Prostate gland (tissue), 2 donors: ENCODE measurements around the gene DUSP16. TPM values are rescaled to one million over a fixed set of nuclear protein-coding genes. Genes with fewer than 3 reads are reported as not detected.
A peak's percentile ranks its signal among the peaks of the same experiment; 100 is the strongest.

Experiments used
- DNase-seq: peaks from one replicate; pipeline ENCODE4 v3.0.0-alpha.2; 2019; ENCODE audit warnings: low spot score
- H3K27ac ChIP-seq, 2 donors: fragments of 200-600 bp; sonication (generic); 2 replicates each; pipeline ENCODE4 v1.5.1; 2017 to 2019
- H3K27me3 ChIP-seq: fragments of 200-600 bp; sonication (generic); replicated peaks from 2 replicates; pipeline ENCODE4 v1.5.1; 2019; ENCODE audit not compliant: insufficient read depth
- H3K36me3 ChIP-seq, 2 donors: fragments of 200-600 bp; sonication (generic); 1 replicate in 1 of 2; 2 replicates in 1 of 2; pipeline versions ENCODE4 v1.5.1 to v1.8.1; 2017 to 2019
- H3K4me1 ChIP-seq: fragments of 200-600 bp; sonication (generic); replicated peaks from 2 replicates; pipeline ENCODE4 v1.5.1; 2019
- H3K4me3 ChIP-seq, 2 donors: fragments of 200-600 bp; sonication (generic); 2 replicates each; pipeline ENCODE4 v1.5.1; 2017 to 2019
- H3K9me3 ChIP-seq: fragments of 200-600 bp; sonication (generic); 2 replicates; pipeline ENCODE4 v1.5.1; 2017
- CTCF ChIP-seq, 4 experiments: fragments of 200-600 bp in 2 of 4; fragments of 450-650 bp in 2 of 4; sonication (generic) in 2 of 4; IDR thresholded peaks; 1 replicate in 3 of 4; 2 replicates in 1 of 4; pipeline ENCODE4 v1.5.1; 2016 to 2019; ENCODE audit warnings: antibody characterized with exemption in 4 of 4, mild to moderate bottlenecking in 2 of 4, moderate library complexity in 2 of 4
- POLR2A ChIP-seq: fragments of 450-650 bp; IDR thresholded peaks from one replicate; pipeline ENCODE4 v1.6.1; 2016; ENCODE audit warnings: antibody characterized with exemption, mild to moderate bottlenecking
- POLR2AphosphoS5 ChIP-seq: sonication (generic); formaldehyde crosslinking; IDR thresholded peaks from one replicate; pipeline ENCODE4 v1.6.1; 2017; ENCODE audit warnings: antibody characterized with exemption
- WGBS: methylation state at CpG from one replicate; pipeline ENCODE4 v1.1.5; 2018; 5-methylcytosine and 5-hydroxymethylcytosine counted together
- intact Hi-C: fragments of 100-400 bp; cut with DNase I; formaldehyde crosslinking; loops from one replicate; pipeline ENCODE4 v1.14.2; 2022
- total RNA-seq, 2 donors: library from RNA; depleted of rRNA; stranded (reverse); fragments of >200 nt; gene quantifications; one replicate each; pipeline ENCODE4 v1.1.0, GENCODE V29; 2016

Gene DUSP16
- total RNA-seq, 2 donors from 2014 or later, result 60.8 to 87.0 TPM

- H3K27me3 ChIP-seq, result no peaks in the 10 kb centered on the region
- TF ChIP-seq POLR2AphosphoS5 (no peak), POLR2A (no peak)
- no peak for DNase-seq
- H3K4me3 ChIP-seq, result no peak overlapping the region
- no peaks in the 10 kb centered on the region for H3K9me3 ChIP-seq
- peak overlapping the region; percentile 20 to 22 for H3K27ac ChIP-seq
- H3K36me3 ChIP-seq, result no peaks in the 10 kb centered on the region
- peaks cover 14% of the 10 kb centered on the region for H3K4me1 ChIP-seq
- 92% methylated on average over 4 of the region's 4 CpGs for WGBS
- intact Hi-C loops, result no loop called here
Measured at GRCh38 chr12:12445165-12445881, 117.3 kb downstream of the DUSP16 start.

GRCh38 chr12:12443431-12443878, 119.2 kb downstream of the DUSP16 start:
- H3K27ac ChIP-seq, result peak overlapping the region; percentile 79 to 82
- 3% methylated on average over 5 of the region's 5 CpGs for whole genome bisulfite sequencing
- no peaks in the 10 kb centered on the region for H3K27me3 ChIP-seq
- TF ChIP-seq POLR2AphosphoS5 (peak; percentile 77), CTCF (IDR thresholded peaks at IDR 0.05) (no peak), POLR2A (no peak)
- peak; percentile 80 for DNase-seq
- H3K4me3 ChIP-seq, result no peak overlapping the region
- peaks cover 14% of the 10 kb centered on the region for H3K4me1 ChIP-seq
- H3K9me3 ChIP-seq, result no peaks in the 10 kb centered on the region
- H3K36me3 ChIP-seq, result no peaks in the 10 kb centered on the region
- intact Hi-C loops, result no loop called here

GRCh38 chr12:12442548-12443071, 120.1 kb downstream of the DUSP16 start:
- intact Hi-C loops, result no loop called here
- no peak for DNase-seq
- 26% methylated on average over 5 of the region's 5 CpGs for WGBS
- TF ChIP-seq CTCF (IDR thresholded peaks at IDR 0.05), result no peak
- no peak for TF ChIP-seq POLR2A
- no peak for TF ChIP-seq POLR2AphosphoS5
- Histone ChIP-seq H3K9me3 (no peaks in the 10 kb centered on the region), H3K27me3 (no peaks in the 10 kb centered on the region), H3K36me3 (no peaks in the 10 kb centered on the region), H3K27ac (peak overlapping the region; percentile 79 to 82), H3K4me3 (no peak overlapping the region), H3K4me1 (peaks cover 14% of the 10 kb centered on the region)

- H3K27ac ChIP-seq, result peak overlapping the region; percentile 79 to 82
- TF ChIP-seq CTCF (IDR thresholded peaks at IDR 0.05) (no peak), POLR2AphosphoS5 (no peak), POLR2A (no peak)
- peaks cover 14% of the 10 kb centered on the region for H3K4me1 ChIP-seq
- H3K4me3 ChIP-seq, result no peak overlapping the region
- no peaks in the 10 kb centered on the region for H3K9me3 ChIP-seq
- no peaks in the 10 kb centered on the region for H3K36me3 ChIP-seq
- intact Hi-C loops, result no loop called here
- no peaks in the 10 kb centered on the region for H3K27me3 ChIP-seq
- 56% methylated on average over 4 of the region's 4 CpGs for WGBS
- no peak for DNase-seq
Measured at GRCh38 chr12:12441843-12442461, 120.7 kb downstream of the DUSP16 start.

GRCh38 chr12:12441429-12441807, 121.2 kb downstream of the DUSP16 start:
- intact Hi-C loops, result no loop called here
- no peak for DNase-seq
- 94% methylated on average over 2 of the region's 2 CpGs for WGBS
- no peaks in the 10 kb centered on the region for H3K27me3 ChIP-seq
- H3K9me3 ChIP-seq, result no peaks in the 10 kb centered on the region
- TF ChIP-seq POLR2AphosphoS5 (no peak), POLR2A (no peak), CTCF (IDR thresholded peaks at IDR 0.05) (no peak)
- no peaks in the 10 kb centered on the region for H3K36me3 ChIP-seq
- H3K27ac ChIP-seq, result peak overlapping the region; percentile 79 to 82
- H3K4me3 ChIP-seq, result no peak overlapping the region
- H3K4me1 ChIP-seq, result peaks cover 14% of the 10 kb centered on the region
